HG03025 (cell line): ENCODE results near the gene DENND2C.

Experiments
- ATAC-seq: cut with Tn5 transposase; IDR thresholded peaks from one replicate; pipeline ENCODE4 v1.9.1; 2021; ENCODE audit warnings: mild to moderate bottlenecking, moderate library complexity; ENCODE audit not compliant: unreplicated experiment, low FRiP score

Gene DENND2C

GRCh38 chr1:114669562-114670082 is at the start of gene DENND2C:
Gene DENND2C, minus strand, starts transcription at chr1:114670049. Its CDS starts 44,065 bp downstream, at chr1:114625984.
- peak; percentile 73 for ATAC-seq

- no peak for ATAC-seq
Measured at GRCh38 chr1:114719424-114719787, 49.6 kb upstream of the DENND2C start.

GRCh38 chr1:114718661-114719423 is 49.0 kb upstream of the DENND2C start:
- no peak for ATAC-seq

- ATAC-seq, result peak; percentile 96
Measured at GRCh38 chr1:114716304-114717170, 46.7 kb upstream of the DENND2C start, which contains the start of gene NRAS. Gene NRAS, minus strand, starts transcription at chr1:114716771. Its CDS starts 611 bp downstream, at chr1:114716160.

- ATAC-seq, result no peak
Measured at GRCh38 chr1:114715952-114716303, 46.1 kb upstream of the DENND2C start.

GRCh38 chr1:114712977-114713376 is 43.1 kb upstream of the DENND2C start:
- no peak for ATAC-seq

GRCh38 chr1:114710360-114710759 is 40.5 kb upstream of the DENND2C start:
- ATAC-seq, result no peak

GRCh38 chr1:114707604-114708003 is 37.8 kb upstream of the DENND2C start:
- no peak for ATAC-seq

GRCh38 chr1:114703242-114703641 is 33.4 kb upstream of the DENND2C start:
- no peak for ATAC-seq

- ATAC-seq, result no peak
Measured at GRCh38 chr1:114702737-114703136, 32.9 kb upstream of the DENND2C start.

- no peak for ATAC-seq
Measured at GRCh38 chr1:114701931-114702330, 32.1 kb upstream of the DENND2C start.

- ATAC-seq, result no peak
Measured at GRCh38 chr1:114700036-114700600, 30.3 kb upstream of the DENND2C start.

GRCh38 chr1:114696810-114697209 is 27.0 kb upstream of the DENND2C start:
- no peak for ATAC-seq

- ATAC-seq, result no peak
Measured at GRCh38 chr1:114695430-114696058, 25.7 kb upstream of the DENND2C start, which contains the start of gene AMPD1. Gene AMPD1, minus strand, starts transcription at chr1:114695546. Its CDS starts 75 bp downstream, at chr1:114695471.

GRCh38 chr1:114694540-114695310 is 24.9 kb upstream of the DENND2C start:
- ATAC-seq, result no peak

- ATAC-seq, result no peak
Measured at GRCh38 chr1:114692947-114693346, 23.1 kb upstream of the DENND2C start.

- ATAC-seq, result no peak
Measured at GRCh38 chr1:114691061-114691460, 21.2 kb upstream of the DENND2C start.

- no peak for ATAC-seq
Measured at GRCh38 chr1:114690148-114690547, 20.3 kb upstream of the DENND2C start.

GRCh38 chr1:114688526-114688925 is 18.7 kb upstream of the DENND2C start:
- no peak for ATAC-seq

GRCh38 chr1:114685851-114686250 is 16.0 kb upstream of the DENND2C start:
- no peak for ATAC-seq
